GM18498 (cell line): ENCODE measurements around the gene SERPINA5.
"Not testable (repeated sequence)": the region's sequence is repeated elsewhere in the genome, so short reads cannot be mapped to it uniquely, and the experiment has no call there.

Experiments used
- ATAC-seq: cut with Tn5 transposase; IDR thresholded peaks from one replicate; pipeline ENCODE4 v1.9.1; 2021; ENCODE audit warnings: mild to moderate bottlenecking, moderate library complexity; ENCODE audit not compliant: unreplicated experiment

Gene SERPINA5

GRCh38 chr14:94598816-94599655, 17.8 kb downstream of the SERPINA5 start:
- ATAC-seq, result no peak

GRCh38 chr14:94599656-94600004, 18.4 kb downstream of the SERPINA5 start:
- ATAC-seq, result no peak

- ATAC-seq, result no peak
These were observed 18.9 kb downstream of the SERPINA5 start for GRCh38 chr14:94600148-94600545.

- no peak for ATAC-seq
These were observed 20.7 kb downstream of the SERPINA5 start for GRCh38 chr14:94601884-94602391.

- no peak for ATAC-seq
These were observed 21.5 kb downstream of the SERPINA5 start for GRCh38 chr14:94602722-94603121.

GRCh38 chr14:94605361-94605760, 24.1 kb downstream of the SERPINA5 start:
- ATAC-seq, result no peak

- ATAC-seq, result not testable (repeated sequence)
These were observed 27.7 kb downstream of the SERPINA5 start for GRCh38 chr14:94608966-94609365.

GRCh38 chr14:94611179-94611578, 30.0 kb downstream of the SERPINA5 start:
- ATAC-seq, result no peak

- no peak for ATAC-seq
These were observed 30.9 kb downstream of the SERPINA5 start, which contains the start of gene SERPINA3 for GRCh38 chr14:94612174-94612573. Gene SERPINA3, plus strand, starts transcription at chr14:94612391. Its CDS starts 2,051 bp downstream, at chr14:94614442.

GRCh38 chr14:94612580-94613554, 31.6 kb downstream of the SERPINA5 start:
- no peak for ATAC-seq

- no peak for ATAC-seq
These were observed 32.8 kb downstream of the SERPINA5 start for GRCh38 chr14:94613720-94614644.

GRCh38 chr14:94614802-94615201, 33.6 kb downstream of the SERPINA5 start:
- ATAC-seq, result no peak

- ATAC-seq, result no peak
These were observed 34.0 kb downstream of the SERPINA5 start for GRCh38 chr14:94615254-94615653.

GRCh38 chr14:94615823-94616570, 34.8 kb downstream of the SERPINA5 start:
- no peak for ATAC-seq

- no peak for ATAC-seq
These were observed 36.2 kb downstream of the SERPINA5 start for GRCh38 chr14:94617366-94617941.

GRCh38 chr14:94617988-94618822, 37.0 kb downstream of the SERPINA5 start:
- ATAC-seq, result no peak

GRCh38 chr14:94619297-94619696, 38.1 kb downstream of the SERPINA5 start:
- ATAC-seq, result no peak

- no peak for ATAC-seq
These were observed 39.4 kb downstream of the SERPINA5 start for GRCh38 chr14:94620597-94620996.
